Pancreas (tissue), 10 donors: ENCODE data around the gene LFNG. TPM values are rescaled to one million over a fixed set of nuclear protein-coding genes. Genes with fewer than 3 reads are reported as not detected.

Experiments used
- ATAC-seq, 4 donors: fragments of 200-7000 bp; cut with Tn5 transposase; one replicate each; pipeline versions ENCODE4 v1.8.0 to v1.9.1; 2020; ENCODE audit warnings: mild to moderate bottlenecking in 4 of 4, moderate library complexity in 4 of 4
- DNase-seq, 6 donors: peaks; one replicate each; pipeline ENCODE4 v3.0.0-alpha.2; 2020
- FAIRE-seq: peaks from 2 replicates; lab custom pipeline; 2012; peaks lifted over from hg19 to GRCh38; lab: Jason Lieb, UNC
- H3K27ac ChIP-seq, 4 donors: fragments of 200-600 bp; sonication (generic); 1 replicate in 3 of 4; 2 replicates in 1 of 4; pipeline versions ENCODE4 v1.5.0 to v1.8.0; 2020
- H3K27me3 ChIP-seq, 4 donors: fragments of 200-600 bp; one replicate each; pipeline ENCODE4 v1.8.0; 2021
- H3K36me3 ChIP-seq, 3 donors: fragments of 200-600 bp; sonication (generic) in 1 of 3; one replicate each; pipeline versions ENCODE4 v1.5.0 to v1.8.0; 2020 to 2021
- H3K4me1 ChIP-seq, 3 donors: fragments of 200-600 bp; one replicate each; pipeline ENCODE4 v1.8.0; 2021
- H3K4me3 ChIP-seq, 4 donors: fragments of 200-600 bp; sonication (generic) in 2 of 4; one replicate each; pipeline versions ENCODE4 v1.5.0 to v1.8.0; 2020 to 2021
- H3K9me3 ChIP-seq, 4 donors: fragments of 200-600 bp; one replicate each; pipeline ENCODE4 v1.8.0; 2021
- CTCF ChIP-seq, 4 donors: fragments of 200-600 bp; sonication (generic) in 3 of 4; IDR thresholded peaks; one replicate each; pipeline versions ENCODE4 v1.5.0 to v1.8.0; 2021; ENCODE audit warnings: antibody characterized with exemption in 4 of 4
- WGBS, 2 donors: extraction: QIAGEN DNeasy Blood & Tissue Kit; methylation state at CpG; one replicate each; pipeline ENCODE4 v1.1.7; 2013; 5-methylcytosine and 5-hydroxymethylcytosine counted together
- intact Hi-C, 3 donors: fragments of 100-400 bp; cut with DNase I; formaldehyde crosslinking; loops; one replicate each; pipeline versions ENCODE4 v1.11.1 to v1.14.2; 2022
- microRNA-seq, 2 donors: library from miRNA; unstranded; fragments of <30 nt; microRNA quantifications; one replicate each; pipeline versions ENCODE4 to v1.1.0, GENCODE V29; 2019 to 2020
- polyA plus RNA-seq, 2 donors: library from polyadenylated mRNA; stranded (reverse); fragments of 200-250 nt; gene quantifications; one replicate each; pipeline ENCODE4 v1.2.3, GENCODE V29; 2013
- total RNA-seq, 6 donors: library from RNA; stranded (reverse); fragmentation: NEBNext Ultra II Directional in 4 of 6; extraction: Animal tissue kit (Norgen Biotek cat#: 25700) in 4 of 6; gene quantifications; one replicate each; pipeline versions ENCODE4 v1.2.1 to v1.2.4, GENCODE V29; 2021 to 2023
- donor health status: healthy with polysubstance abuse.
- donor health status: DM: no; HTN: no; CAD: no; lungs with moderate emphysema.
- donor health status: DM: no; HTN: no; CAD: no.
- donor health status: control.
- donor health status: control.
- donor health status: Bipolar disorder and iron deficiency.
- donor health status: DM: yes; HTN: yes; CAD: no.
- donor health status: DM: no; HTN: no; CAD: no.
- donor health status: DM: no; HTN: no; CAD: no.
- donor health status: DM: yes; HTN: yes; CAD: no.

Gene LFNG
- total and polyA plus RNA-seq, 8 donors: 28.2 to 66.8 (median 41.1) TPM

- no peak for TF ChIP-seq CTCF (IDR thresholded peaks at IDR 0.05)
Measured at GRCh38 chr7:2575046-2575732, 55.6 kb downstream of the LFNG start.

GRCh38 chr7:2575733-2576340, 56.3 kb downstream of the LFNG start:
- H3K9me3 ChIP-seq: no peaks in the 10 kb centered on the region
- DNase-seq (peak in 1 of 6 donors; percentile 9), FAIRE-seq (no peak), ATAC-seq (no peak)
- 91 to 94% methylated on average over 21 of the region's 21 CpGs for WGBS, 2 donors
- no peaks in the 10 kb centered on the region for H3K27me3 ChIP-seq
- H3K4me3 ChIP-seq: no peak overlapping the region
- intact Hi-C loops: no loop called here
- H3K4me1 ChIP-seq: peaks cover 0 to 11% (median 0%) of the 10 kb centered on the region in 3 donors
- no peak for TF ChIP-seq CTCF (IDR thresholded peaks at IDR 0.05)
- H3K36me3 ChIP-seq: no peaks in the 10 kb centered on the region
- H3K27ac ChIP-seq: no peak overlapping the region

More at GRCh38 chr7:2575046-2575732, 55.6 kb downstream of the LFNG start:
- H3K36me3 ChIP-seq: no peaks in the 10 kb centered on the region
- FAIRE-seq (no peak), ATAC-seq (no peak), DNase-seq (peak in 2 of 6 donors; percentile 7 to 30)
- H3K27ac ChIP-seq: no peak overlapping the region
- peaks cover 0 to 11% (median 0%) of the 10 kb centered on the region in 3 donors for H3K4me1 ChIP-seq
- 85 to 89% methylated on average over 18 to 21 of the region's 21 CpGs for WGBS, 2 donors
- no peaks in the 10 kb centered on the region for H3K9me3 ChIP-seq
- H3K27me3 ChIP-seq: no peaks in the 10 kb centered on the region
- intact Hi-C loops: no loop called here
- H3K4me3 ChIP-seq: no peak overlapping the region

GRCh38 chr7:2576742-2577491, 57.3 kb downstream of the LFNG start:
- Histone ChIP-seq H3K4me1 (peaks cover 0 to 10% (median 0%) of the 10 kb centered on the region in 3 donors), H3K36me3 (no peaks in the 10 kb centered on the region), H3K27me3 (no peaks in the 10 kb centered on the region), H3K4me3 (no peak overlapping the region), H3K9me3 (no peaks in the 10 kb centered on the region), H3K27ac (no peak overlapping the region)
- TF ChIP-seq CTCF (IDR thresholded peaks at IDR 0.05): no peak
- intact Hi-C loops: no loop called here
- DNase-seq: no peak
- WGBS, 2 donors: 92% methylated on average over 56 of the region's 56 CpGs
- ATAC-seq: no peak
- no peak for FAIRE-seq

Small RNA genes within 50 kb of the gene (microRNA-seq; reads per million reads assigned to microRNA genes)
- gene MIR4648: 0 reads per million in 2 donors

Other genes starting within 250 kb of the LFNG start
- 10 to 100 TPM in 4 of 6 donors, 1 to 10 TPM in 2; 9.3 to 16.1 (median 11.7) TPM for gene SNX8, start 205.3 kb upstream of the LFNG start, total RNA-seq
- gene SNX8, start 205.3 kb upstream of the LFNG start, polyA plus RNA-seq: 10 to 100 TPM in 1 of 2 donors, 1 to 10 TPM in 1; 7.1 to 11.9 TPM
- gene EIF3B, start 164.9 kb upstream of the LFNG start, total RNA-seq: 100 to 1,000 TPM in 1 of 6 donors, 10 to 100 TPM in 5; 61.1 to 106 (median 72.4) TPM
- gene EIF3B, start 164.9 kb upstream of the LFNG start, polyA plus RNA-seq: 10 to 100 TPM; 83.2 to 90.6 TPM
- 10 to 100 TPM in 1 of 6 donors, 1 to 10 TPM in 5; 7.3 to 13.2 (median 8.6) TPM for gene CHST12, start 116.2 kb upstream of the LFNG start, total RNA-seq
- 1 to 10 TPM; 7.0 to 8.7 TPM for gene CHST12, start 116.2 kb upstream of the LFNG start, polyA plus RNA-seq
- gene GRIFIN, start 43.4 kb upstream of the LFNG start, total RNA-seq: not detected
- not detected for gene GRIFIN, start 43.4 kb upstream of the LFNG start, polyA plus RNA-seq
- gene BRAT1, start 35.8 kb downstream of the LFNG start, total RNA-seq: 10 to 100 TPM; 11.8 to 18.1 (median 13.6) TPM
- 10 to 100 TPM; 44.7 to 54.4 TPM for gene BRAT1, start 35.8 kb downstream of the LFNG start, polyA plus RNA-seq
- 10 to 100 TPM in 4 of 6 donors, 1 to 10 TPM in 2; 8.8 to 14.1 (median 12.1) TPM for gene IQCE, start 39.2 kb downstream of the LFNG start, total RNA-seq
- 10 to 100 TPM in 1 of 2 donors, 1 to 10 TPM in 1; 8.8 to 10.9 TPM for gene IQCE, start 39.2 kb downstream of the LFNG start, polyA plus RNA-seq
- gene TTYH3, start 112.2 kb downstream of the LFNG start, total RNA-seq: 10 to 100 TPM in 3 of 6 donors, 1 to 10 TPM in 3; 4.9 to 31.9 (median 8.4) TPM
- gene TTYH3, start 112.2 kb downstream of the LFNG start, polyA plus RNA-seq: 10 to 100 TPM in 1 of 2 donors, 1 to 10 TPM in 1; 6.7 to 10.5 TPM
- under 1 TPM in 1 of 6 donors, not detected in 5; 0.19 TPM for gene AMZ1, start 168.4 kb downstream of the LFNG start, total RNA-seq
- under 1 TPM; 0.04 to 0.05 TPM for gene AMZ1, start 168.4 kb downstream of the LFNG start, polyA plus RNA-seq